Activated CD4-positive, alpha-beta memory T cell treated with anti-CD3 and anti-CD28 coated beads for 36 hours (primary cell): Measurements from ENCODE around the gene HEMK1. TPM values are rescaled to one million over a fixed set of nuclear protein-coding genes. Genes with fewer than 3 reads are reported as not detected.

Source experiments
- CTCF ChIA-PET: fragments of 350-600 bp; sonication (Branson Sonifier 250); formaldehyde crosslinking; loops from one replicate; lab custom pipeline; 2021; ENCODE audit warnings: antibody characterized with exemption, inconsistent platforms; lab: Charles Lee
- POLR2A ChIA-PET: fragments of 350-600 bp; sonication (Branson Sonifier 250); formaldehyde crosslinking; loops from one replicate; lab custom pipeline; 2021; ENCODE audit warnings: antibody characterized with exemption; lab: Charles Lee
- DNase-seq: peaks from one replicate; pipeline ENCODE4 v3.0.0-alpha.2; 2020
- H3K27ac Mint-ChIP-seq: one replicate; pipeline ENCODE4 v1.8.0; 2021; ENCODE audit warnings: mixed read lengths
- H3K27me3 Mint-ChIP-seq: one replicate; pipeline ENCODE4 v1.8.0; 2021; ENCODE audit warnings: mixed read lengths
- H3K36me3 Mint-ChIP-seq: one replicate; pipeline ENCODE4 v1.8.0; 2021; ENCODE audit warnings: mixed read lengths
- H3K4me1 Mint-ChIP-seq: one replicate; pipeline ENCODE4 v1.8.0; 2021; ENCODE audit warnings: low read depth, mixed read lengths
- H3K4me3 Mint-ChIP-seq: one replicate; pipeline ENCODE4 v1.8.0; 2021; ENCODE audit warnings: mild to moderate bottlenecking, mixed read lengths
- H3K9me3 Mint-ChIP-seq: one replicate; pipeline ENCODE4 v1.8.0; 2021; ENCODE audit warnings: mixed read lengths
- intact Hi-C: fragments of 100-400 bp; cut with micrococcal nuclease; formaldehyde crosslinking; loops from one replicate; pipeline ENCODE4 v1.15.1; 2023
- total RNA-seq, 2 experiments: library from RNA; stranded (reverse); gene quantifications; one replicate each; pipeline ENCODE4 v1.2.3, GENCODE V29; 2021

Gene HEMK1, protein sequence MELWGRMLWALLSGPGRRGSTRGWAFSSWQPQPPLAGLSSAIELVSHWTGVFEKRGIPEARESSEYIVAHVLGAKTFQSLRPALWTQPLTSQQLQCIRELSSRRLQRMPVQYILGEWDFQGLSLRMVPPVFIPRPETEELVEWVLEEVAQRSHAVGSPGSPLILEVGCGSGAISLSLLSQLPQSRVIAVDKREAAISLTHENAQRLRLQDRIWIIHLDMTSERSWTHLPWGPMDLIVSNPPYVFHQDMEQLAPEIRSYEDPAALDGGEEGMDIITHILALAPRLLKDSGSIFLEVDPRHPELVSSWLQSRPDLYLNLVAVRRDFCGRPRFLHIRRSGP
- 10 to 100 TPM; 78.7 to 82.6 TPM for total RNA-seq

DNA sequence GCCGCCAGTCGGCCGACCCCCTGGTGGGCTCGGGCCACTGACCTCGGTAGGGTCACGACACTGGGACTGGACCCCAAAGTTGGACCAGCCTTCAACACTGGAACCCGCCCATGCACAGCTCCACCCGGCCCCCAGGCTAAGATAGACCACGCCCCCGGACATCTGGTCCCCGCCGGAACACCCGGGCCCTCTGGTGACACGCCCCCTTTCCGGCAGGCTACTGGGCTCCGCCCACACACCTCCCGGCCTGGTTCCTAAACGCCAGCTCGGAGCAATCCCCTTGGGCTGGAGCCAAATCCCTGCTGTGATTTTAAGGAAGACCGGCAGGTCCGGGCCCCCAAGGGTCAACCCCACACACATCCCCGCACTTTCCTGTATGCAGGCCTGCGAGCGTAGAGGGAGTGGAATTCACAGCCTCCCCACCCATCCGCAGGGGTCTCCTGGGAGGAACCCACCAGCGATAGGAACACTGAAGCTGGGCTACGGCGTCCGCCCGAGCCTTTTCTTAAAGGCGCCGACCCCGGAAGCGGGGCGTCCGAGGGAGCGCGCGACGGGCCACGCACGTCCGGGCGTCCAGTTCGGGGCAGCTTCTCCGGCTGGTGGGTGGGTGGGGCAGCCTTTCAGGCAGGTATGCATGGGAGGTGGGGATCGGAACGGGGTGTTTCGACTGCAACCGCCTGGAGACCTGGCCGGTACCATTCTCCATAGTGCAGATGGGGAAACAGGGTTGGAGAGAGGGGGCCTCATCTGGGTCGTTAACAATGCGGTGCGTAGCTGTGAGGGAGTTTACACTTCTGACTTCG lies at the start of gene HEMK1:
TSS of gene HEMK1 (plus strand) at position 576 of the 803 bp plus-strand sequence. CDS start 1,583 bp downstream, outside the sequence.
- H3K27ac Mint-ChIP-seq: peak within 1 kb of the TSS; percentile 95
- intact Hi-C loops: loop anchor here (1.0 to 5.0 kb wide), 2 partner anchors 212 to 931 kb away; partner anchors contain the start of genes DCAF1 and TMEM115
- H3K9me3 Mint-ChIP-seq: no peaks in the 10 kb centered on the region
- H3K36me3 Mint-ChIP-seq: peaks cover 49% of the 10 kb centered on the region
- H3K4me1 Mint-ChIP-seq: peaks cover 56% of the 10 kb centered on the region
- POLR2A ChIA-PET: interaction anchor here (0.8 to 14.0 kb wide), 8 partner anchors 9 to 232 kb away, joined by 3 to 1013 read pairs (median 4); partner anchors contain the start of genes CISH, CYB561D2, MAPKAPK3 and NPRL2
- DNase-seq: peak; percentile 98
- CTCF ChIA-PET: interaction anchor here (1.5 to 14.6 kb wide), 7 partner anchors 12 to 820 kb away, joined by 6 to 908 read pairs (median 13); partner anchors contain the start of genes CISH and MAPKAPK3
- H3K4me3 Mint-ChIP-seq: peak within 1 kb of the TSS; percentile 99
- H3K27me3 Mint-ChIP-seq: no peaks in the 10 kb centered on the region

DNA sequence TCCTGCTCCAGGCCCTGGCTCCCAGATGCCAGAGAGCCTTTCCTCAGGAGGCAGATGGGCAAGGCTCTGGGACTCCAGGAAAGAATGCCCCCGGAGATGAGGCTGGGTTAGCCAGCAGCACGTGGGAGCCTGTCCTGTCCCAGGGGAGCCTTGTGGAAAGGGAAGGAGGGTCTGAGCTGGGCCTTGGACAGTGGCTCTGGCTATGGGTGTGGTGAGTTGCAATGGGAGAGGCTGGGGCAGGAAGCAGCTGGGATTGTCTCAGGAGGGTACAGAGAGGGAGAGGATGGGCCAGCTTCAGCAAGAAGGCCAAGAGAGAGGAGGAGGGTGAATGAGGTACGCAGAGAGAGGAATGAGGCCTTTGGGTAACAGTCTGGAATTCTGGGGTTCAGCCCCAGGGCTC lies 48.5 kb upstream of the HEMK1 start:
- Mint-ChIP-seq H3K27ac (no peak overlapping the region), H3K4me3 (no peak overlapping the region), H3K36me3 (no peaks in the 10 kb centered on the region), H3K27me3 (no peaks in the 10 kb centered on the region), H3K9me3 (no peaks in the 10 kb centered on the region), H3K4me1 (no peaks in the 10 kb centered on the region)
- intact Hi-C loops: no loop called here
- DNase-seq: no peak
- ChIA-PET CTCF (interaction anchor here (2.6 kb wide), 1 partner anchor 92 kb away, joined by 11 read pairs; no protein-coding TSS in a partner anchor), POLR2A (no interaction called here)

DNA sequence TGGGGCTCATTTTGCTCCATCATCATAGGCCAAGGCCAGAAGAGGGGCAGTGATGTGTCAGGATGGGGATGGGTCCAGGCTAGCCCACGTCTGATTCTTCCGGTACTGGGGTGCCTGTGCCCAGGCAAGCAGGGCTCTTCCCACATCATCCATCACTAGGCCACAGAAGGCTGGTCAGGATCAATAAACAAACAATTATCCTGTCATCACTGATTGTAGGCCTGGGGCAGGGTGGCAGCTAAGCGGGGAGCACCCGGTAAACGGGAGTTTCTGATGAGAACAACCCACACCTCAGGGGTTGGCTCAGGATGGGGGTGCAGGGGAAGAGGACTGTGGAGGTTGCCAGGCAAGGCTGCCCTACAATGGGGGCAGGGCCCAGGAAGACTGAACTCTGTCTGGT lies 47.8 kb upstream of the HEMK1 start:
- Mint-ChIP-seq H3K27ac (no peak overlapping the region), H3K4me3 (no peak overlapping the region), H3K4me1 (no peaks in the 10 kb centered on the region), H3K9me3 (no peaks in the 10 kb centered on the region), H3K27me3 (no peaks in the 10 kb centered on the region), H3K36me3 (no peaks in the 10 kb centered on the region)
- ChIA-PET POLR2A (no interaction called here), CTCF (interaction anchor here (0.9 to 4.3 kb wide), 4 partner anchors 21 to 93 kb away, joined by 3 to 28 read pairs (median 8); no protein-coding TSS in a partner anchor)
- intact Hi-C loops: no loop called here
- no peak for DNase-seq

DNA sequence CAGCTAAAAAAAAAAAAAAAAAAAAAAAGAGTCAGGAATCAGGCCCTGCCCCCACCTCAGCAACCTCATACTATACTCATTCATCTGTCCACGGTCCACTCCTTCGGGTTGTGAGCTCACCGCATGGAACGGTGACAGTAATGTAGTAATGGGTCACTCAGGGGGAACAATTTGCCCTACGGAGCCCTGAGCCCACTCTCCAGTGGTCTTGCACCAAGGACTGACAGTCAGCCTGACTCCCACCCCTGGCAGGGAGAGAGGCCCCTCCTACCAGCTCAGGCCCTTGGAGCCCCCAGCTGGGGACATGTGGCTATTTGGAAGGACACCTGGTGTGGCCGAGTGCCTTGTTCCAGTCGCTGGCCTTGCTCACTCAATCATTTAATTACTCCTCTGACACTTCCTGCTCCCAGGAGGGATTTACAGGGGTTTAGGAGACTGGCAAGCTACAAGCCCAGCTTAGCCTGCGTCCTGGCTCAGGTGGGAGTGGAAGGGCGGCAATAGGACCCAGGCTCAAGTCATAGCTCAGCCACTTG lies 46.0 kb upstream of the HEMK1 start:
- H3K9me3 Mint-ChIP-seq: no peaks in the 10 kb centered on the region
- no peak overlapping the region for H3K27ac Mint-ChIP-seq
- no peak for DNase-seq
- no peaks in the 10 kb centered on the region for H3K4me1 Mint-ChIP-seq
- intact Hi-C loops: no loop called here
- ChIA-PET CTCF (interaction anchor here (1.1 to 4.3 kb wide), 2 partner anchors 19 to 90 kb away, joined by 3 to 28 read pairs; no protein-coding TSS in a partner anchor), POLR2A (no interaction called here)
- H3K4me3 Mint-ChIP-seq: no peak overlapping the region
- H3K36me3 Mint-ChIP-seq: no peaks in the 10 kb centered on the region
- no peaks in the 10 kb centered on the region for H3K27me3 Mint-ChIP-seq

DNA sequence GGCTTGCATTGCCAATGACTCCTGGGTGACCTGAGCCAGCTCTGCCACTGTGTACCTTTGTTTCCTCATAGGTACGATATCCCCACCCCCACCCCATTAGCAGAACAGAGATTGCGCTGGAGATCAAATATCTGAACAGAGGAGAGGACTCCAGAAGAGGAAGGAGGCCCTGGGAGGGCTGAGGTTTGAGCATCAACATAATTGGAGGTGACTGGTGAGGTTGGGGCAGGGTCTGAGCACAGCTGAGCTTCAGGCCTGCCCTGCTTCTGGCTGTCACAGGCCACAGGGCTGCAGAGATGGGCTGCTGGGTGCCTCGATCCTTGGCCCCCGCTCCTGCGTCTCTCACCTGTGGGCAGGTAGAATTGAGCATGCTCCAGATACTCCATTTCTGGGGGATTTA lies 44.6 kb upstream of the HEMK1 start:
- no peak for DNase-seq
- no peak overlapping the region for H3K4me3 Mint-ChIP-seq
- POLR2A ChIA-PET: no interaction called here
- no peaks in the 10 kb centered on the region for H3K4me1 Mint-ChIP-seq
- no peaks in the 10 kb centered on the region for H3K36me3 Mint-ChIP-seq
- no peak overlapping the region for H3K27ac Mint-ChIP-seq
- intact Hi-C loops: no loop called here
- CTCF ChIA-PET: interaction anchor here (1.1 to 4.3 kb wide), 2 partner anchors 18 to 89 kb away, joined by 3 to 28 read pairs; no protein-coding TSS in a partner anchor
- H3K9me3 Mint-ChIP-seq: no peaks in the 10 kb centered on the region
- H3K27me3 Mint-ChIP-seq: peaks cover 2% of the 10 kb centered on the region

DNA sequence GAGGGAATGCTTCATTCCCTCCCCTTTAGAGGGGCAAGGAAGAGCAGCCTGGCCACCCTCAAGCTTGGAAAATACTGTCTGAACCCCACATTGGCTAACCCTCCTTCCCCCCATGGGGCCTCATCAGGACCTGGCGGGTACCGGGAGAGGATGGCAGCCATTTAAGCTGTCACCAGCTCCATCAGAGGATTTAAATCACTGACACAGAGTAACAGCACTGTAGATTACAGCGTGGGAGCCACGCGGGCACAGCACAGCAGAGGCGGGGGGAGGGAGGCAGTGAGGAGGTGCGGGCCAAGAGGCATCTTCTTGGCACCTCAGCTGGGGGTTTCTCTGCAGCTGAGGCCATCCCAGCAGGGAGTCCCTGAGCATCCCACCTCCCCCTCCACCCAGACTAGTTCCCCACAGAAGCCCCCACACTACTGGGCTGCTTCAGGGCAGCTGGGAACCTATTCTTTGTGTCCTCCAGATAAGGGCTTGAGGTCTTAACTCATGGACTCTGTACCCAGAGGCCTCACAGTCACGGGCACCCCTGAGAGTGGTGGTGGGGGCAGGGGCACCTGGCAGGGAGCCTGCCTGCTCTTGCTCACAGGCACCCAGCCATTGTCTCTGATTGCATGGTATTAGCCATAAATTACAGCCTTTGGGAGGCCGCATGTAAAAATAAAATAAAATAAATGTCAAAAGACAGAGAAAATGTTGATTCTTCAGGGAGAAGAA lies 44.0 kb upstream of the HEMK1 start:
- H3K4me1 Mint-ChIP-seq: no peaks in the 10 kb centered on the region

DNA sequence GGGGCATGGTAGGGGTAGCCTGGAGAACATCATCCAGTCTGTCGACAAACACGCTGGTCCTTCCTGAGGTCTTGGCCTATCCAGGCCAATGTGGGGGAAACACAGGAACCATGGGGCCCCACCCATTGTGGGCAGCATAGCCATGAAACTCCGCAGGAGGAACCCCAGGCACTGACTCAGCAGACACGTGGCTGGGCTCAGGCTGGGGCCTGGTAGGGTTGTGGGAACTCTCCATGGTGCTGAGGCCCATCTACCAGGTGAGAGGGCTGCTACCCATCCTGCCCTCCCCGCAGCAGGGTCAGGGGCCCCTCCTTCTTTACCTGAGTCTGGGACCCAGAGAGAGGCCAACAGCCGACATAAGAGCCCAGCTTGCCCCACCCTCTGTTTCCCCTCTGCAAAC lies 43.3 kb upstream of the HEMK1 start:
- no peaks in the 10 kb centered on the region for H3K9me3 Mint-ChIP-seq
- peak; percentile 81 for DNase-seq
- intact Hi-C loops: no loop called here
- H3K27ac Mint-ChIP-seq: no peak overlapping the region
- H3K4me1 Mint-ChIP-seq: no peaks in the 10 kb centered on the region
- peaks cover 3% of the 10 kb centered on the region for H3K27me3 Mint-ChIP-seq
- no peak overlapping the region for H3K4me3 Mint-ChIP-seq
- no peaks in the 10 kb centered on the region for H3K36me3 Mint-ChIP-seq
- POLR2A ChIA-PET: no interaction called here
- CTCF ChIA-PET: interaction anchor here (4.3 kb wide), 1 partner anchor 16 kb away, joined by 28 read pairs; no protein-coding TSS in a partner anchor

More for the DNA sequence above, 44.0 kb upstream of the HEMK1 start:
- no peak for DNase-seq
- ChIA-PET POLR2A (no interaction called here), CTCF (interaction anchor here (4.3 kb wide), 1 partner anchor 17 kb away, joined by 28 read pairs; no protein-coding TSS in a partner anchor)
- Mint-ChIP-seq H3K27me3 (peaks cover 3% of the 10 kb centered on the region), H3K36me3 (no peaks in the 10 kb centered on the region), H3K9me3 (no peaks in the 10 kb centered on the region), H3K4me3 (no peak overlapping the region), H3K27ac (no peak overlapping the region)
- intact Hi-C loops: no loop called here

DNA sequence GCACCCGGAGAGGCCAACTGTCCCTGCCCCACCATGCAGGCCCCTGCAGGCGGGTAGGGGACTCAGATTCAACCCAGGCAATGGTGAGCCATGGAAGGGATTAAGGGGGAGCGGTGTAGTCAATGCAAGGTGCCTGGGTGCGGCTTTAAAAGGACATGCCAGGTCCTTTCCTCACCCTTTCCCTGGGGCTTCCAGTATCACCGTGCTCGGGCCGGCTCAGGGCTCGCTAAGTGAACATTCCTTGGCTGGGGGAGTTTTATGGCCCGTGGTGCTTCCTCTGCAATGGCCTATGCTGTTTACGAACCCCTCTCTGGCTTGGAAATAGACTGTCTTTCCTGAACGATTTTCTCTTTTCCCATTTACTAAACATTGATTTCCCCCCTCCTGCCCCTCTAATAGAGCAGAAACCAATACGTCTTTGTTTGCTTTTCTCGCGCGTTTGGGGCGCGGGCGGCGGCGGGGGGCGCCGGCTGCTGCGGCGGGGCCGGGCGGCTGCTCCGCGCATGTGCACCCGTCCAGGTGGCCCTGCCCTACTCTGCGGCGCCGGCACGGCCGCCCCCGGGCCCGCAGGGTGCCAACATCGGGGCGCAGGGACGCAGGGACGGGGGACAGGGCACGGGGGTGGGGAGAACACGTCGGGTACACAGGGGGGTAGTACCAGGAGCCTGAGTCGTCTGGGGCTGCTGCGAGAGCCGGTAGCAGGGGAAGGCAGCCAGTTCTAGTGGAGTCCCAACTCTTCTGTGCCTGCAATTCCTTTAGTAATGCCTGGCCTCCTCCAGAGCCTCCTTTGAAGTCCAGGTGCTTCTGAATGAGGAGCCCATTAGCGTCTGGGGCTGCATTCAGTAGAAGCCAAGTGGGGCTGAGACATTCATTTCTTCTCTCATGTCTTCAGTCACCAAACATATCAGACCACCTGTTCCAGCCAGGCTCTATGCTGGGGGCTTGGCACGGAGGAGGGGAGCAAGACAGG lies 39.0 kb upstream of the HEMK1 start:
- POLR2A ChIA-PET: no interaction called here
- intact Hi-C loops: no loop called here
- no peak overlapping the region for H3K4me3 Mint-ChIP-seq

DNA sequence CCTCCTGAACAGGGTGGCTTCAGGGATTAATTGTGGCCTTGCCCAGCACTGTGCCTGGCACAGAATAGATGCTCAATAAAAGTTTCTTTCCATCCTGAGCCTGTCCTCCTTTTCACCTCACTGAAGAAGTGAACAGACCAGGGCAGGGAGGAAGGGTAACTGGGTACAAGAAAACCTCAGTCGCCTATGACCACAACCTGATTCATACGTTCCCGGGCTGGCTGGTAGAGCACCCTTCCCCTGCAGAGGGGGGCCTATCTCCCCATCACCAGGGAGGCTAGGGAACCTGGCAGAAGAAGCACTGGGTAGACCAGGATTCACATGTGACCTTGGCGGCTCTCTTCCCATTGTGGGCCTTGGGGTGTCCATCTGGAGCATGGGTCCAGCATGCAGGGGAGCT lies 38.1 kb upstream of the HEMK1 start:
- no peaks in the 10 kb centered on the region for H3K36me3 Mint-ChIP-seq
- intact Hi-C loops: no loop called here
- no peak for DNase-seq
- CTCF ChIA-PET: interaction anchor here (1.7 kb wide), 1 partner anchor 11 kb away, joined by 6 read pairs; no protein-coding TSS in a partner anchor
- no peaks in the 10 kb centered on the region for H3K9me3 Mint-ChIP-seq
- no peak overlapping the region for H3K27ac Mint-ChIP-seq
- peaks cover 9% of the 10 kb centered on the region for H3K27me3 Mint-ChIP-seq
- H3K4me3 Mint-ChIP-seq: no peak overlapping the region
- H3K4me1 Mint-ChIP-seq: no peaks in the 10 kb centered on the region
- POLR2A ChIA-PET: no interaction called here

More for the DNA sequence above, 39.0 kb upstream of the HEMK1 start:
- peaks cover 8% of the 10 kb centered on the region for H3K27me3 Mint-ChIP-seq
- no peaks in the 10 kb centered on the region for H3K9me3 Mint-ChIP-seq
- no peaks in the 10 kb centered on the region for H3K36me3 Mint-ChIP-seq
- CTCF ChIA-PET: no interaction called here
- DNase-seq: no peak
- H3K27ac Mint-ChIP-seq: no peak overlapping the region
- no peaks in the 10 kb centered on the region for H3K4me1 Mint-ChIP-seq

DNA sequence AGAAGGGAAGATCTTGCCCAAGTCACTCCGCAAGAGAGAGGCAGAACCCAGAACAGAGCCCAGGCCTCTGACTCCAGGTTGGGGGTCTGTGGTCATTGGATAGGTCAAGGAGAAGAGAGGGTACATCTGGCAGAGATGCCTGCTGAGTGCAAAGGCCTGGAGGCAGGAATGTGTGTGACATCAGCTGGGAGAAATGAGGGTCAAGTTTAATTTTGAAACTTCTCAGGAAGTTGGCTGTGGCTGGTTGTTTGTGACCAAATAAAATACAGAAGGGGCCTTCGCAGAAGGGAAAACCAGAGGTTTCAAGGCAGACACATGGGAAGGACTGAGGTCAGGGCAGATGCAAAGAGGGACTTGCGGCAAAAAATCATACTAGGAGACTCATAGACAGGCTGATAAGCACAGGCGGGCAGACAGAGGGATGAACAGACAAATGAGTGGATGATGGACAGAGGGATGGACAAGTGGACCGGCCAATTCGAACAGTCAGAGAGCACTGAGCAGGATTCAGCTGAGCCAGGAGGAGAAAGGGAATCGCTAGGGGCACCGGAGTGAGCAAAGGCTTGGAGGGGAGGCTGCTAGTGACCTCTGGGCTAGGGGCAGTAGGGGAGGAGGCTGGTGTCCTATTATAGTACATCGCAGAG lies 37.1 kb upstream of the HEMK1 start:
- Mint-ChIP-seq H3K9me3 (no peaks in the 10 kb centered on the region), H3K27ac (no peak overlapping the region), H3K4me3 (no peak overlapping the region), H3K36me3 (no peaks in the 10 kb centered on the region), H3K27me3 (peaks cover 9% of the 10 kb centered on the region), H3K4me1 (no peaks in the 10 kb centered on the region)
- intact Hi-C loops: no loop called here
- CTCF ChIA-PET: interaction anchor here (1.7 kb wide), 1 partner anchor 10 kb away, joined by 6 read pairs; no protein-coding TSS in a partner anchor
- POLR2A ChIA-PET: no interaction called here
- no peak for DNase-seq
